ENCODE results near the gene SFT2D1.

DNA sequence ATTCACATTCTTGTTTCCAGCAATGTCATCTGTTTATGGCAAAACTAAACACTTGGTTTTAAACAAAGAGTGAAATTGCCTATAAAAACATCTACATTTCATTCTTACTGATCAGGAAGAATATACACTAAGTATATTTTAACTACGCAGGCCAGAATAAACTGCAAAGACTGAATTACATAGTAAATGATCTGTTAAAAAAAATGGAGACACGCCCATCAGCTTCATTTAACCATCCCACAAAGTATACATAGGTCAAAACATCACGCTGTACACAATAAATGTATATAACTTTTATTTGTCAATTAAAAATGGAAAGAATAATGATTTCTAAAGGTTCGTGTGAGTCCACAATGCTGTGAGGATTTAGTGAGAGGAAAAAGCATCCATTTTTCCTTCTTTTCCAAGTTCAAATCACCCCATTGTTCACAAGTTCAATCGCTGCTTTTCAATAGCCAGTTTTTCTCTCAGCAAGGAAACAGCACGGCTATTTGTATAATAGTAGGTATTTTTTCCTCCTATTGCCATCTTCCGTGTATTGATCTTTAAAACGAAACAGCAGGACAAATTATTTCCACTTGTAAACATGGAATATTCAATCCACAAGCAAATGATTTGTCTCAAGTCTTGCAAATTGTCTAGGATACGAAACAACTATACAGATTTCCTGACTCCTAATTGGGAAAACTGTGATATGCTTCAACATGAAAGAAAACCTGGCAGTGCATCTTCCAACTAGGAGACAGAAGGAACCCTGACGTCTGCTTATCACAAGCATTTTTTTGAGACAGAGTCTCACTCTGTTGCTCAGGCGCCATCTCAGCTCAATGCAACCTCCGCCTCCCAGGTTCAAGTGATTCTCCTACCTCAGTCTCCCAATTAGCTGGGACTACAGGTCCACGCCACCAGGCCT lies 10.6 kb downstream of the SFT2D1 start:
- TF ChIP-seq, protein P1, sequence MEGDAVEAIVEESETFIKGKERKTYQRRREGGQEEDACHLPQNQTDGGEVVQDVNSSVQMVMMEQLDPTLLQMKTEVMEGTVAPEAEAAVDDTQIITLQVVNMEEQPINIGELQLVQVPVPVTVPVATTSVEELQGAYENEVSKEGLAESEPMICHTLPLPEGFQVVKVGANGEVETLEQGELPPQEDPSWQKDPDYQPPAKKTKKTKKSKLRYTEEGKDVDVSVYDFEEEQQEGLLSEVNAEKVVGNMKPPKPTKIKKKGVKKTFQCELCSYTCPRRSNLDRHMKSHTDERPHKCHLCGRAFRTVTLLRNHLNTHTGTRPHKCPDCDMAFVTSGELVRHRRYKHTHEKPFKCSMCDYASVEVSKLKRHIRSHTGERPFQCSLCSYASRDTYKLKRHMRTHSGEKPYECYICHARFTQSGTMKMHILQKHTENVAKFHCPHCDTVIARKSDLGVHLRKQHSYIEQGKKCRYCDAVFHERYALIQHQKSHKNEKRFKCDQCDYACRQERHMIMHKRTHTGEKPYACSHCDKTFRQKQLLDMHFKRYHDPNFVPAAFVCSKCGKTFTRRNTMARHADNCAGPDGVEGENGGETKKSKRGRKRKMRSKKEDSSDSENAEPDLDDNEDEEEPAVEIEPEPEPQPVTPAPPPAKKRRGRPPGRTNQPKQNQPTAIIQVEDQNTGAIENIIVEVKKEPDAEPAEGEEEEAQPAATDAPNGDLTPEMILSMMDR (IDR thresholded peaks at IDR 0.05), result no peak
- TF ChIP-seq POLR2AphosphoS5 (IDR thresholded peaks at IDR 0.05; ENCODE audit: insufficient read depth in 1 of 2, low read depth in 1 of 2), result no peak
